ENCODE measurements around the gene GPBAR1.
A peak's percentile ranks its signal among the peaks of the same experiment; 100 is the strongest.

Gene GPBAR1, protein sequence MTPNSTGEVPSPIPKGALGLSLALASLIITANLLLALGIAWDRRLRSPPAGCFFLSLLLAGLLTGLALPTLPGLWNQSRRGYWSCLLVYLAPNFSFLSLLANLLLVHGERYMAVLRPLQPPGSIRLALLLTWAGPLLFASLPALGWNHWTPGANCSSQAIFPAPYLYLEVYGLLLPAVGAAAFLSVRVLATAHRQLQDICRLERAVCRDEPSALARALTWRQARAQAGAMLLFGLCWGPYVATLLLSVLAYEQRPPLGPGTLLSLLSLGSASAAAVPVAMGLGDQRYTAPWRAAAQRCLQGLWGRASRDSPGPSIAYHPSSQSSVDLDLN

DNA sequence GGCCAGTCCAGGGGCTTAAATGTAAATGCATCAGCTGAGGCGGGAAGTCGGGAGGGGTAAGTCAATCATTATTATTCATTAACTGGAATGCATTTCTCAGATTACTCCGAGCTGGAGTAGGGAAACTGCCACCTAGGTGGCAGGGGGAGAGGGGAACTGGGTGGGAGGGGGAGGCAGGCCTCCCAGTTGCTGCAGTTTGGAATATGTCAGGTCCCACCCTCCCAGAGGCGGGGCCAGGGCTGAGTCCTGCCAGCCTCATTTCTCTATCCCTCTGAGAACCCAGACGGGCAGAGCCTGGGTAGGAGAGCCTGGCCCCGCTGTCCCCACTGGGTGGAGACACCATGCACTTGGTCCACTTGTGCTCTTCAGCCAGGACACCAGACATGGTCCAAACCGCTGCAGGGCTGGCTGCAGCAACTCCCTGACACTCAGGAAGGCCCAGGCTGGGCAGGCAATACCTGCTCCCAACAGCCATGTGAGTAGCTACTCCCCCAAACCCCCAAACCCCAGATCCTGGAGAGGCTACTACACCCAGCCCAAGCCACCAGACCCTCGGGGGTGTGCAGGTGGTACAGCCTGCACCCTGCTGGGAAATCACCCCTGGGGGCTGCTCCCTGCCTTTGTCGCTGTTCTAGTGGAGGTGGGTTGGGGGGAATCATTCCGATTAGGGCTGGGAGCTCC is at the start of gene GPBAR1:
TSS of gene GPBAR1 (plus strand) at position 274 of the 681 bp plus-strand sequence. CDS start 1,710 bp downstream, outside the sequence.
- DNase-seq (ENCODE audit: low read depth), result no peak

DNA sequence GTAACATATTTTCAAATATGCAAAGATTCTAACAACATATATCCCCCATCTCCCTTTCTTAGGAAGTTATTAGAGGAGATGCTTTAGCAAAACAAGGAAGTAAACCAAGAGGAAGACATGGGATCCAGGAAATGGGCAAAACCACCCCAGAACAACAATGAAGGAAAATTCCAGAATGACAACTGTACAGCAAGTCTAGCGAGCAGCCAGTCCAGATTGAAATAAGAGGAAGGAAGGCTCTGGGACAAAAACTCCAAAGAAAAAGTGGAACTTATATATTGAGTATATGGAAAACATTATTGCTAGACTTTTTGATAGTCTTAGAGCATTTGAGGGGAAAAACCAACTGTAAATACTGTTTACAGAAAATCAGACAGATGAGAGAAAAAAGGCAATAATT is 46.7 kb upstream of the GPBAR1 start:
- no peak for DNase-seq (ENCODE audit: low read depth)

DNA sequence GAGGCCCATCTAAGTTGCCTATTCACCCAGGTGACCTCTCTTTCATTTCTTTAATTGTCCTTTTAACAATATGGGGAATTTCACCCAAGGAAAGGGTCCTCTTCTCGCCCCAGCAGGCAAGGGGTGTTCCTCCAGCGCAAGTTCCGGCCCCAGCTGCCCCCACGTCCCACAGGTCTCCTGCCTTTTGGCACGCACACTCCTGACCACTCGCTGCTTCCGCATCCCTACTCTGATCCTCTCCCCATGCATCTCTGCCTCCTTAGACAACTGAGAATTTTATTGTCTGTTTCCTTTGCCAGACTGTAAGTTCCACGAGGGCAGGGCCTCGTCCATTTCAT is 44.5 kb upstream of the GPBAR1 start:
- DNase-seq (ENCODE audit: low read depth), result no peak

DNA sequence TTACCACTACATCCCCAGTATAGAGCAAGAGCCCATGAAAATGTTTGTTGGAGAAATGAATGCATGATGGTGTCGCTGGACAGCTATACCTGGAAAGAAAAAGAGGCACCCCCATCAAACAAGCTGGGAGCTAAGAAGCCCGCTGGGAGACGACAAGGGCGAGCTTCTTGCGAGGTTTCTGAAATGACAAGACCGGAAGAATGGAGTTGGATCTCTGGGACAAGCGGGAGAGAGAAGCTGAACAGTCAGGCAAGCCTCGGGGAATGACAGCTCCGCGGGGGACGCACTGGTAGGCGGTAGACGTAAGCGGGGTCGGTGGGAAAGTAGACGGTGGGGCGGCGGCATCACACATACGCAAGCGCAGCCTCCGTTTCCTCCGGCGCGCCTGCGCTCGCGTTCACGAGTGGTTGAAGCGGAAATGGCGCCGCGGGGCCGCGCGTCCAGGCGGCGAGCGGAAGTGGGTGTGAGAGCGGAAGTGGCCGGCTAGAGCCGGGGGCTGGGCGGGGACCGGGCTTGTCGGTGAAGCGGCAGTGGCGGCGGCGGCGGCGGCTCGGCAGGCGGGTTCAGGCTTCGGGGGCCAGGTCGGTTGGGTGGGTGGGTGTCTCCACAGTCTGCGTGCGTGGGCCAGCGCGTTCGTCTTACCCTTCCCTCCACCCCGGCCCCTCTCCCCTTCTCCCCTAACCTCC is 44.0 kb upstream of the GPBAR1 start, which contains the start of gene ARPC2:
TSS of gene ARPC2 (plus strand) at position 516 of the 686 bp plus-strand sequence. CDS start 282 bp downstream, outside the sequence.
- peak; percentile 51 for DNase-seq (ENCODE audit: low read depth)

DNA sequence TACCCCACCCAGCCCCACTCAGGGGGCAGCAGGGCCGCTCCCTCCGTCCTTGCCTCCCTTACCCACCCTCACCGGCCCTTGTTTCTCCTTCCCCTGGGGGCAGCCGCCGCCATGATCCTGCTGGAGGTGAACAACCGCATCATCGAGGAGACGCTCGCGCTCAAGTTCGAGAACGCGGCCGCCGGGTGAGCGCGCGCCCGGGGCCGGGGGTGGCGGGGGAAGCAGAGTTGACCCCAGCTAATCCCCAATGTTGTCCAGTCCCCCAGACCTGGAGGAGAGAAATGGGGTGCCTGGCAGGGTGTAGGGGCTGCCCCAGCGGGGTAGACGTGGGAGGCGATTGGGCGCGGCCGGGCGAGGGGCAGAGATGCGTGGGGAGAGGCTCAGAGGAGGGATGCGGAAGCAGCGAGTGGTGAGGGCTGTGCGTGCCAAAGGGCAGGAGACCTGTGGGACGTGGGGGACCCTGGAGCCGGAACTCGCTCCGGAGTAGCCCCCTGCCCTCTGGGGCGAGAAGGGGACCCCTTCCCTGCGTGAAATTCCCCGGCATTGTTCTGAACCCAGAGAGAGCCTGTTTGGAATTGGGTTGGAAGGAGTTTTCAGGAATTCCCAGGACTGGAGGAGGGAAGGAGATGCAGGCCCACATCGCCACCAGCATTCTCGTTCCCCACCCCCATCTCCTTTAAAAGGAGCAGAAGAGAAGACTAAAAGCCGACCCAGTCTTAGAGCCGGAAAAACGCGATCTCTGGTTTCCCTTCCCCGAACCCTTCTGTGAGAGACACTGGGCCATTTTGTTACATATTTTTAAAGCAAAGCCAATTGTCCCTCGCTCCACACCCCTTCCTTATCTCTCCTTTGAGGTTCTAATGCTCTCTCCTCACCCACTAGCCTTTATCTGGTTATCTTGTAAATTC is 43.2 kb upstream of the GPBAR1 start:
- no peak for DNase-seq (ENCODE audit: low read depth)

DNA sequence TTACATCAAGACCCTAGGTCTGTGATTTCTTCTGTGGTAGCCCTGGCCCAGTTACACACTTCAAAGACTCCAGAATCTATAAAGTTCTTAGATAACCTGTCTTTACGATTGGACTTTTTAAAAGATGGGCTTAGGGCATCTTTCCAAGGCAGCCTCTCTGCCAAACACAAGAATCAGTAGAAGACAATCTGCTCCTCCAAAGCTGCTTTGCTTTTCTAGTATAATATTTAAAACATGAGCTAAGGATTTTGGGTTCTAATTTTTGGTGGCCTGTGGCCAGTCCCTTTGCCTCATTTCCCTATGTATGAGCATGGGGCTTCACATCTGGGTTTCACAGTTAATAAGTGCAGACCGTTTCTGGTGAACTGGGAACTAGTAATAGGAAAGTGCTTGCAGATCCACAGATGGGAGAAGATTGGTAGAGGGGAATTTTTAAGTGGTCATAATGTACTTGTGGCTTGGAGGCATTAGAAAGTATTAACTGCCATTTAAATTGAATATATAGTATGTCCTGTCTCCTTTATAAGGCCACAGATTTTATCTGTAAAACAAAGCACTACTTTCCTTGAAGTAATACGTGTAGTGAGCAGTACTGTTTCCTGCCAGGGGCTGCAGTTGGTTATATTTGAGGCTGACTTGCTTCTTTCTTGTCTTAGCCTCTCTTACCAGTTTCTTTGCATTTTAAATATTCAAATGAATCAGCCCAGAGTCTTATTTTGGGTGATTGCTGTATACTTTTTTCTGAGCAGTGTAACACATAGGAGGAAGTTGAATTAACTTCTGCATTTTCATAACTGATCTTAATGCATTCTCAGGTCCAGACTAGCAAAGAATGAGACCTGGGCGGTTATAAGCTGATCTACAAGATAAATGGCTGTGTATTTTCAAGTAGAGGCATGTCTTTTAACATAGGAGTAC is 42.3 kb upstream of the GPBAR1 start:
- DNase-seq (ENCODE audit: low read depth), result no peak

DNA sequence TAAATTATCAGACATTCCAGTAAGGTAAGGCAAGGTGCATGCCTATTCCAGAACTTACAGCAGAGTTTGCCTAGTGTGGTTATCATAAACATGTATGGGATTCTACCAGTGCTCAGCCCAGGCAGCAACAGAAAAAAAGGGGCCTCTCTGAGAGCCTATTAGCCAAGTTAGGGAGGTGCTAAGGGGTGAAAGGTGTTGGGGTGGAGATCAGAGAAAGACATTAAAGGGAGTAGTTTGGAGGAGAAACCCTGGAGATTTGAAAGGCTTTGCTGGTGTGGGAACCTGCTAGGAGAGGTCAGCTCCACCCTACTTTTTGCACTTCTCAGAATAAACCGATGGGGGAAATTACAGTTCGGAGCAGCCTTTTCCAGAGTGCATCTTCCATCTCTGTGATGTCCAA is 40.9 kb upstream of the GPBAR1 start:
- no peak for DNase-seq (ENCODE audit: low read depth)

DNA sequence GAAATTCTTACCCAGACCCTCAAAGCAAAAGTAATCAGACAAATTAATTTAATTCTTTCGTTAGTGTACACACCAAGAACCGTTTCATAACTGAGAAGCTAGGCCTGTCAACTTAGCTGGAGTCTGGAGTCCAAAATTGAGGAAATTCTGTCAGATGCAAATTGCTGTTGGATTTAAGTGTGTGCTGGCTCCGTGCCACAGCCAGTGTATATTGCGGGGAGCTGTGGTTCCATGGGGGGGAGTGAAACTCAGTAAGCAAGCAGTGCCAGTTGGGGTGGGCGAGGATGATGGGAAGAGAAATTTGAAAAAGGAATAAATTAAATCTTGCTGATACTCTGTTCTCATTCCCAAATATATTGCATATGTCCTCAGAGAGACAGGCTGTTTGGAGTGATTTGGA is 39.8 kb upstream of the GPBAR1 start:
- no peak for DNase-seq (ENCODE audit: low read depth)

DNA sequence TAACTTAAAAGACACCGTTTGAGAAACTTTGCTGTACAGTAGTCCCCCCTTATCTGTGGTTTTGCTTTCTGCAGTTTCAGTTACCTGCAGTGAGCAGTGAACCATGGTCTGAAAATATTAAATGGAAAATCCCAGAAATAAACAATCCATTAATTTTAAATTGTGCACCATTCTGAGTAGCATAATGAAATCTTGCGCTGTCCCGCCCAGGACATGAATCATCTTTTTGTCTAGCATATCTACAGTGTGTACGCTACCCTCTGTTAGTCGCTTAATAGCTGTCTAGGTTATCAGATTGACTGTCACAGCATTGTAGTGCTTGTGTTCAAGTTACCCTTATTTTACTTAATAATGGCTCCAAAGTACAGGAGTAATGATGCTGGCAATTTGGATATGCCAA is 37.8 kb upstream of the GPBAR1 start:
- DNase-seq (ENCODE audit: low read depth), result no peak

DNA sequence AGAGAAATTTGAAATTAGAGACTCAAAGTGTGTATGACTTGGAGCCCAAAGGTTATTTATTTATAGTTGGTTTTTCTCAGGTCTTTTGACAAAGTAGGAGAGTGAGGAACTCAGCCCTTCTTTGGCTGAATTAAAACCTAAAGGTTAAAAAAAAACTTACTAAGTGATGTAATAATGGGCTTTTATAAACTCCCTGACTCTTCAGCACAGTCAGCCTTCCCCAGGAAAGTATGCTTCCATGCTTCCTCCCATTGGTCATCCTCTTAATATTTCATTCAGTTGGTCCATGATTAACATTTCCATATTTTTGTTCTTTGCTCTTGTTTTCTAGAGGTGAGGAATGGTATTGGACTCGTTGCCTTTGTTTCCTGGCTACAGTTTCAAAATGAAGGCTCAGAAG is 36.6 kb upstream of the GPBAR1 start:
- DNase-seq (ENCODE audit: low read depth), result no peak

DNA sequence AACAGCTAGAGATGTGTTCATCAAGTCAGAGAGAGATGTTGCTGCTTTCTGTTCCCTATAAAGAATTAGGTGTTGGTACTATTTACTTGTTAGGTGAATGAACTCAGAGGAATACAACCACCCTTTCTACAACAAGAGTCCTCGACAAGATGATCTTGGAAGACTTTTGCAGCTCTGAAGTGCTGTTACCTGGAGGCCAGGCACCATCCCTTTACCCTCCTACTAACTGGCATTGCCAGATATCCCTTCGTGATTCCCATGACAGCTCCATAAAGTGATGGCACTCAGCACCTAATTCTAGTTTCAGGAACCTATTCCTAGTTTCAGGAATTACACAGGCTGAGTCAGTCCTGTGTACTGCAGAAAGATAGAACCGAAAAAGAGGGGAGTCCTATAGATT is 33.9 kb upstream of the GPBAR1 start:
- no peak for DNase-seq (ENCODE audit: low read depth)

DNA sequence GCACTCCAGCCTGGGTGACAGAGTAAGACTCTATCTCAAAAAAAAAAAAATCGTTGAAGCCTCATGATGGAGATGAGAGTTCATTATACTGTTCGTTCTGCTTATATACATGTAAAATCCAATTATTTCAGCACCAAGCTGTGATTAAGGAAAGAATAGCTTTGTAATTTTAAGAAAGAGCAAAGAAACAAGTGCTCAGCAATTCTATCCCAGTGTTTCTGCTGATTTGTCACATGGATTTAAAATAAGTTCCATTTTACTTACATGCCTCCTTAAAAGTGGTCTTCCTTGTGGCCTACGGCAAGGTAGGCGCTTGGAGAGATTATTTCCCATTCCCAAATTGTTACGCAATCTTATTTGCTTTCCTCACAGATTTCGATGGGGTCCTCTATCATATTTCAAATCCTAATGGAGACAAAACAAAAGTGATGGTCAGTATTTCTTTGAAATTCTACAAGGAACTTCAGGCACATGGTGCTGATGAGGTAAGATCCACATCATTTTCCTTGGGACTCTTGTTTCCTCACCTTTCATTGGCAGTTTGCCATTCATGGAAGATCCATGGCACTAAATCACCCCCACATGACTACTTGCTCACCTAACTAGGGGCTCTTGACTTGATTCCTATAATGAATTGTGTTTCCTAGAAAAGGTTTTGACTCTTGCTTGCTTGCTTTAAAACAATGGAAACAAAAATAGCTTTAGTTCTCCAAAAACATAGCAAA is 32.3 kb upstream of the GPBAR1 start:
- DNase-seq (ENCODE audit: low read depth), result no peak

DNA sequence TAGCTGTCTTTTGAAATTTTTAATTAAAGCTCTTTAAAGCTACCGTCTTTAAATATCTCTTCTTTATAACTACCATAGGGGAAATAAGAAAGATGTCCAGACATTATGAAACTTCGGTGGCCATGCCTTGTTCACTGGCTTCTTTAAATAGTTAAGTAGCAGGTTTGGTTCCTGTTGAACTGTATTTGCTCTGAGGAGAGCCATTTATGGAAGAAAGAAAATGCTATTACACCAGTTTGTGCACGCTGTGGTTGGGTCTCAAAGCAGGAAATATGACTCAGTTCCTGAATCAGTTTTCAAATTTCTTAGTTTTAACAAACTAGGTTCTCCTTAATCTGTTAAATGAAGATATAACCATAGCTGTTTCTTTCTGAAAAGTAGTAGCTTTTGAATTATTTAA is 31.6 kb upstream of the GPBAR1 start:
- peak; percentile 41 for DNase-seq (ENCODE audit: low read depth)

DNA sequence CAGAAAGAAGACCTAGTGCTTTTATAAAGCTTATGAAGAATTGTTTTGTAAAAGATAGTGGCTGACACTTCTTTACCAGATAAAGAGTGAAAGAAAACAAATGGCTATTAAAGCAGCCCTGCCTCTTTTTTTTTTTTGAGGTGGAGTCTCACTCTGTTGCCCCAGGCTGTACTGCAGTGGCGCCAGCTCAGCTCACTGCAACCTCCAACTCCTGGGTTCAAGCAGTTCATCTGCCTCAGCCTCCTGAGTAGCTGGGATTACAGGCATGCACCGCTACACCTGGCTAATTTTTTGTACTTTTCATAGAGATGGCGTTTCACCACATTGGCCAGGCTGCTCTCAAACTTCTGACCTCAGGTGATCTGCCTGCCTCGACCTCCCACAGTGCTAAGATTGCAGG is 31.0 kb upstream of the GPBAR1 start:
- DNase-seq (ENCODE audit: low read depth), result no peak

DNA sequence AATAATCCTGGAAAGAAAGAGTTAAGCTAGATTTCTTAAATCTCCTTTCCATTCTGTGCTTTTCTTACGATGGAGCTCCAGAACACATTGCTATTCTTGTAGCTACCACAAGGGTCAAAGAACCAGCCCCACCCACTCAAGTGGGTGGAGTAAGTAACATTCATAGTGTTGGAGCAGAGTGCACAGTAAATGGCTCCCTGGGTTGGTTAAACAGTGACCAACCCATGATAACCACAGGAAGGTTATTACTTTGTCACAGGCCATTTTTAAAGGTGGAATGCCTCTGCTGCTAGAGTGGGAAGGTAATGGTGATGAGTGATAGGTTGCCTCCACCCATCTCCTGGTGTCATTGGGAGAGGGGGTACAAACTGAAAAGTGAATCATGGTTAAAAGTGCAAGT is 29.9 kb upstream of the GPBAR1 start:
- DNase-seq (ENCODE audit: low read depth), result no peak

DNA sequence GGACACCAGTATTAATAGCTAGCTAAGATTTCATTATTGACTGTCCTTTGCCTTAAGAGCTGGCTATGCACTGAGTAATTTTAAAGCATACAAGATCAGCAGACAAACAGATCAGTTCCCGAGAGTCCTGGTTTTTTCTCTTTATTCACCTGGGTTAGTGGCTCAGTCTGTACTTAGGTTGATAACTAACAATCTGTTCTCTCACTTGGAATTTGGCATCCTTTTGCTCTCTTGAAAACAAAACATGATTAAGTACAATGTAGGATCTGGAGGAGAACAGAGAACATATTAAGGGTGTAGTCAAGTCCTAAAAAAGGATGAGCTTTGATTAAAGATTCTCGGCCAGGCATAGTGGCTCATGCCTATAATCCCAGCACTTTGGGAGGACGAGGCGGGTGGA is 27.3 kb upstream of the GPBAR1 start:
- no peak for DNase-seq (ENCODE audit: low read depth)

DNA sequence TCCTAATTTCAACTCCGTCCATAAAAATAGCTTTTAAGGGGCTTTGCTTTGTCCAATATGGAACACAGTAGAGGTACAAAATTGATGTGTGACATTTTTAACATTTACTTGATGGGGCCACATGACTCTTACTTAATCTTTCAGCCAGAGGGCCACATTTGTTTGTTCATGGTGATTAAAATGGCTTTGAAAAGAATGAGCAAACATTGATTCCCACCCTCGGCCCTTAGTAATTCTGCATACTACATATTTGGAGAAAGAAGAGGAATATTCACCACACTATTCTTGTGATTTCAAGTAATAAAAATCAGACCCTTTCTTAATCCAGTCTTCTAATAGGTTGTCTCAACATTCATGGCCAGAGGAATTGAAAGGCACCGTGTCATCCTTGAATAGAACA is 26.3 kb upstream of the GPBAR1 start:
- DNase-seq (ENCODE audit: low read depth), result no peak

DNA sequence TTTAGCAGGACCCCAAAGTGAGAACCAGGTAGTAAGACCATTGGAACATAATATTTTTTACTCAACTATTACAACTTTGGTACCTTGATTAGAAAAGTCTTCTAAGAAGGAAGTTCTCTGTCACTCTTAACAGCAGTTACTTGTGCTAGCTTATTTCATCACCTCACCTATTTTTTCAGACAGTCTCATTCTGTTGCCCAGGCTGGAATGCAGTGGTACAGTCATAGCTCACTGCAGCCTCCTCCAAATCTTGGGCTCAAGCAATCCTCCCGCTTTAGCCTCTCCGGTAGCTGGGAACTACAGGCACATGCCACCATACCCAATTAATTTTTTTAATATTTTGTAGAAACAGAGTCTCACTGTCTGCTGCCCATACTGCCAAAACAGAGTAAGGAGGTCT is 25.8 kb upstream of the GPBAR1 start:
- DNase-seq (ENCODE audit: low read depth), result no peak

DNA sequence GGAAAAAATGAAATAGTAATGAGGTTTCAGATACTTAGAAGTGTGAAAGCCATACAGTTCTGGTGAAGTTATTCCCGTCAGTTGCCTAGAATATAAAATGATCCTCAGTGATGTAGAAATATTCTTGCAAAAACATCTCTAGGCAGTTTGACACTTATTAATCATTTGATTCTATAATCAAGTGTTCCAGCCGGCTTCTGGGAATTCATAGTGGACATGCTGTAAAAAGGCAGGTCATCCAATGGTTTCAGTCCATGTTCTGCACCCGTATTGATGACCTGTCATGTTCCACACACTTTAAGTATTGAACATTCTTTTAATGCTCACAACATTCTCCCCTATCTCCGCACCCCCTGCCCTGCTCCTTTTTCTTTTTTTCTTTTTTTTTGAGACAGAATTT is 24.0 kb upstream of the GPBAR1 start:
- DNase-seq (ENCODE audit: low read depth), result no peak

DNA sequence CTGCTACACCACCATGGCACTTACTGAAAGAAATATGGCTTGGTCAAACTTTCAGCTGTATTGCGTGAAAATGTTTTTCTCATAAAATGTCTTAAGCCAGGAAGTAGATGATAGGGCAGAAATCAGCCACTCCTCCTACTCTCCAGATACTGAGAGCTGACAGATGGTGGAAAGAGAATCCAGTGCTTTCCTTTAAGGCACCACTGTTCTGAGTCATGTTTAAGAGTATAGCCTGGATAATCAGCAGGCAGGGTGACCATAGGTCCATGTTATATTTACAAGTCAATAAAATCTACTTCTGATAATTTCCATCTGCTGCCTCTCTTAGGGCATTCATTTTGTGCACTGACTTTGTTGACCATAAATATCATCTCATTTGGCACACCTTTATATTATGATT is 21.9 kb upstream of the GPBAR1 start:
- DNase-seq (ENCODE audit: low read depth), result no peak
